ENCODE data around the gene ANK3.

The ANK3 gene

DNA sequence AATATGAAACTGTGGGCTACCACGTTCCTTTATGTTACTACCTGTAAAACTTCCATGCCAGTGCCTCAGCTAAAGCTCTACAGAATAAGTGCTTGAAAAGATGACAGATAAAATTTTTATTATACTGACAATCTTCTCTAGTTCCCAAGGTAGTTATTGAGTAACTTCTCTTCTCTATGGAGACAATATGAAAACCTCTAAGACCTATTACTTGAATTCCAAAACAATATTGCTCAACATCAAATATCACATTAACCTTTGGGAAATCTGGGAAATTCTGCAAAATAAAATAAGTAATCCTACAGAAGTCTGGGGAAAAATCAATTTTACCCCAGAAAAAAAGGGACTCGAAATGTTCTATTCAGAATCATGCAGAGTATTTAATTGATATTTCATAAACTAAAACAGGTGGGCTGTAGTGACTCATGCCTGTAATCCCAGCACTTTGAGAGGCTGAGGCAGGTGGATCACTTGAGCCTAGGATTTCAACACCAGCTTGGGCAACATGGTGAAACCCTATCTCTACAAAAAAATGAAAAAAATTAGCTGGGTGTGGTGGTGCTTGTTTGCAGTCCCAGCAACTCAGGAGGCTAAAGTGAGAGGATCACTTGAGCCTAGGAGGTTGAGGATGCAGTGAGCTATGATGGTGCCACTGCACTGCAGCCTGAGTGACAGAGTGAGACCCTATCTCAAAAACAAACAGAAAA is 23.8 kb upstream of the ANK3 start:
- no peak for DNase-seq (ENCODE audit: low read depth in 3 of 3)

DNA sequence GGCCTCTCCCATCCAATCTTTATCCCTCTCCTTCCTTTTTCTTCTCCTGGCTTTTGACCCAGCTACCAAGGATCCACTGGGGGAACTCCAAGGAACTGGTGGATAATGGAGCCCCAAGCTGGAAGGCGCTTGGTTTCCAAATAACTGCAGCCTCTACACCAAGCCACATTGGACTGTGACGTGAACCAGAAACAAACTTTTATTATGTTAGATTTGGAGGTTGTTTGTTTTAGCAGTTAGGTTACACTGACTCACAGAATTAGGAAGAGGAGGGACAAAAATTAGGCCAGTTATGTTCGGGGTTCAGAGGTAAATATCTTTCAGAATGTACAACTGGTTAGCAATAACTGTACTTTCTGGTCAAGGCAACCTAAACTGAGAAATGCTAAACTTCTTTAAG is 21.3 kb upstream of the ANK3 start:
- no peak for DNase-seq (ENCODE audit: low read depth in 3 of 3)

DNA sequence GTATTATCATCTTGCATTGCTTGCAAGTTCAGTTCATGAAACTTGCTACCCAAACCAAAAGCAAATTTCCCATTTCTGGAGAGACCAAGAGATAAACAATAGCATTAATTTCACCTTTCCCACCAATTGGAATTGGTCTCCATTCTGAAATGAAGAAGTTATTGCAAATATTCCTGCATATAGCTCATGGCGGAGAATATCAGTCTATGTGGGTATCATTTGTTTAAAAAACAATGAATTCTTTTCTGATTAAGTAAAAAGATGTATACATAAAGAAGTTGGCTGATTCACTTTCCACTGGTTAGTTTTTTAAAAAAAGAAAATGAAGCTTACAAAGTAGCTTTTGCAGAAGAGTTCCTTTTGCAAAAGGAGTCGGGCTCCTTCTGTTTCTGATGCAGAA is 19.5 kb upstream of the ANK3 start:
- no peak for DNase-seq (ENCODE audit: low read depth in 3 of 3)

- DNase-seq (ENCODE audit: low read depth in 3 of 3), result no peak
Measured at GRCh38 chr10:60406182-60406581, 16.5 kb upstream of the ANK3 start.

- DNase-seq (ENCODE audit: low read depth in 3 of 3), result no peak
Measured at GRCh38 chr10:60405172-60405571, 15.5 kb upstream of the ANK3 start.

DNA sequence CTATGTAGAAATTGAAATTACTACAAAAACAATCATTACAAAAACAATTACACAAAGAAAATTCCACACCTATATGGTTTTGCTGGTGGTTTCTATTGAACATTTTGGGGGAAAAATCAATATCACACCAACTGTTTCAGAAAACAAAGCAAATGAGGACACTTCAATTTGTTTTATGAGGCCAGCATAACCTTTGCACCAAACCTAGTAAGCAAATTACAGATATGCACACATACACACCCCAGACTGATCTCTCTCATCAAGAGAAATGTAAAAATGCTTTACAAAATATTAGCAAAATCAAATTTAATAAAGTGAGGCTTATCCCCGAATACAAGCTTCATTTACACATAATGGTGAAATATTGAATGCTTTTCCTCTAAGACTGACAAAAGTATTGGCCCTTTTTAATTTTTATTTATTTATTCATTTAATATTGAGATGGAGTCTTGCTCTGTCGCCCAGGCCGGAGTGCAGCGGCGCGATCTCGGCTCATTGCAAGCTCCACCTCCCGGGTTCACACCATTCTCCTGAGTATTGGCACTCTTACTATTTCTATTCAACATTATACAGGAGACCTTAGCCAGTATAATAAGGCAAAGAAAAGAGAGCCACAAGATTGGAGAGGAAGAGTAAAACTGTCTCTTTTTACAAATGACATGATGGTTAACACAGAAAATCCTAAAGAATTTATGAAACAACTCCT is 13.6 kb upstream of the ANK3 start:
- DNase-seq (ENCODE audit: low read depth in 3 of 3), result no peak

DNA sequence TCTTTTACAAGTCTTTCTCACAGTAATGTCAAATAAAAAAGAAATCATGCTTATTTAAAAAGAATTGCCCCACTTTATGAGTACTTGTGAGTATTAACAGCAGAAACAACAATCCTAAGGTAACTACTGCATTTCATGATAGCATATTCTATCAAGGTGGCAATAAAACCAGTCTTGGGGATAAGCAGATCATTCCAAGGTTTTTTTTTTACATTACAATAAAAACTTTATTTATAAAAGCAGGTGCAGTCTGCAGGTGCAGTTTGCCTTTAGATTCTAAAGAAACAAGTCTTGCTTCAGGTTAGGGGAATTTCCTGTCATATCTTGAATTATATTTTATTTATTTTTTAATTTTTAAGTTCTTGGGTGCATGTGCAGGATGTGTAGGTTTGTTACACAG is 10.7 kb upstream of the ANK3 start:
- DNase-seq (ENCODE audit: low read depth in 3 of 3), result no peak

DNA sequence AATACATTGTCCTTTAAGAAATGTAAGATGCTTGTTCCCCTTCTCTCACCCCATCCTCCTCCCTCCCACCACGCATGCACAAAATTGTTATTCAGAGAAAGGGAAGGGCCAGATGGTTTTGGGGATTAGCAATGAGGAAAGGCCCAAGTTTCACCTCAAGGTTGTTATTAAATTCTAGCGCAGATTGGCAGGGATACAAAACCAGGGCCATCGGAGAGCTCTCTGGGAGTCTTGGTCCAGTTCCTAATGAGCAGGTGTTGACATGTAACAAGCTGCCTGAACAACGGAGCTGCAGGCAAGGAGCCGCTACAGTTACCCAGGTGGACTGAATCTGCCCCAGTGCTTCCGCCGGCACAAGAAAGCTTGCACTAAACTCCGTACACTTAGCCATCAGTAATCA is 9.7 kb upstream of the ANK3 start:
- DNase-seq (ENCODE audit: low read depth in 3 of 3), result no peak

GRCh38 chr10:60397792-60398191 is 8.1 kb upstream of the ANK3 start:
- no peak for DNase-seq (ENCODE audit: low read depth in 3 of 3)

- DNase-seq (ENCODE audit: low read depth in 3 of 3), result no peak
Measured at GRCh38 chr10:60396766-60397165, 7.1 kb upstream of the ANK3 start.

GRCh38 chr10:60395711-60396110 is 6.0 kb upstream of the ANK3 start:
- DNase-seq (ENCODE audit: low read depth in 3 of 3), result no peak

DNA sequence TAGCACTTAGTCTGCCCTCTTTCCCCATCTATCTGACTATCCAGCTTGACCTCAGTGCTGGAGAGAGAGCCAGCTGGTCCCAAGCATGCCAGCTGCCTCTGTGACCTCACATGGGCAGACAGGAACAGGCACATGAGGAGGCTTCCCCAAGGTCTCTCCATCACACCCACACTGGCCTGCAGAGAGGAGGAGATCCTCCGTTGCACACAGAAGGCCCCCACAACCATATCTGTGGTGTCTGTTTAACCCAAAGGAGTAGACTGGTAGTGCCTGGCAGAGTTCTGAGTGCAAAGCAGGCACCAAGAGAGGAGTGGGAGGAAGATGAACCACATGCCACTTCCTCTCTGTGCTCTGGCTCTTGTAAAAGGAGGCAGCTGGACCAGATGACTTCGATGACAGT is 4.8 kb upstream of the ANK3 start:
- no peak for DNase-seq (ENCODE audit: low read depth in 3 of 3)

- DNase-seq (ENCODE audit: low read depth in 3 of 3), result no peak
Measured at GRCh38 chr10:60390224-60390626, 550 bp upstream of the ANK3 start.

GRCh38 chr10:60388709-60389301 is 870 bp downstream of the ANK3 start:
- no peak for DNase-seq (ENCODE audit: low read depth in 3 of 3)

- DNase-seq (ENCODE audit: low read depth in 3 of 3), result no peak
Measured at GRCh38 chr10:60388116-60388625, 1.5 kb downstream of the ANK3 start.

DNA sequence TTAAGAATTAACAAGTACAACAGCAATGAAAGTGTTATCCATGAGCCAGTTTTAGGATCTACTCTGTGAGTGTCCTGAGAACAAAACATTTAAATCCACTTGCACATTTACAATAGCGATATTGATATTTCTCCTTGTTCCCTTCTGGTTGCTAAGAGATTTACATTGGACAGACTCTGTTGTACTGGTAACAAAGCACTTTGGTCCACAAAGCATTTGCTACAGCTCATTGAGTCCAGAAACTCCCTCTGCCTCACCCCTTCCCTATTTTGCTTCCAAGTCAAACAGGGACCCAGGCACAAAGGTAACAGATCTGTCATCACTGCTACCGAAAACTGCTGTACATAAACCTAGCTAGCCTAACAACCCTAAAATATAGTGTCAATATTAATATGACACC is 2.1 kb downstream of the ANK3 start:
- no peak for DNase-seq (ENCODE audit: low read depth in 3 of 3)

DNA sequence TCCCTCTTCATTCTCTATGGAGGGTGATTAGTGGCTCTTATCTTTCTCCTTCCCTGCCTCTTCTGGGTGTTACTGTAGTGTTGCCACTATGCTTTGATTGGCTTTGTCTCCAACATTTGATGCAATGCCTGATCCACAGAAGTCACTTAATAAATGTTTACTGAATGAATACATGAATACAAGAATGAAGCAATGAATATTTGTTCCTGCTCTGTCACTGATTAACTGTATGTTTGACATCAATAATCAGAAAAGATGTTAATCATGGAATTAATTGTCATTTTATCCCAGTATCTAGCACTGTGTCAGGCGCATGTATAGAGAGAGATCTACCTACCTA is 4.3 kb downstream of the ANK3 start:
- no peak for DNase-seq (ENCODE audit: low read depth in 3 of 3)

- DNase-seq (ENCODE audit: low read depth in 3 of 3), result no peak
Measured at GRCh38 chr10:60384708-60385398, 4.8 kb downstream of the ANK3 start.

- DNase-seq (ENCODE audit: low read depth in 3 of 3), result no peak
Measured at GRCh38 chr10:60384011-60384410, 5.7 kb downstream of the ANK3 start.

GRCh38 chr10:60382946-60383681 is 6.6 kb downstream of the ANK3 start:
- DNase-seq (ENCODE audit: low read depth in 3 of 3), result no peak

DNA sequence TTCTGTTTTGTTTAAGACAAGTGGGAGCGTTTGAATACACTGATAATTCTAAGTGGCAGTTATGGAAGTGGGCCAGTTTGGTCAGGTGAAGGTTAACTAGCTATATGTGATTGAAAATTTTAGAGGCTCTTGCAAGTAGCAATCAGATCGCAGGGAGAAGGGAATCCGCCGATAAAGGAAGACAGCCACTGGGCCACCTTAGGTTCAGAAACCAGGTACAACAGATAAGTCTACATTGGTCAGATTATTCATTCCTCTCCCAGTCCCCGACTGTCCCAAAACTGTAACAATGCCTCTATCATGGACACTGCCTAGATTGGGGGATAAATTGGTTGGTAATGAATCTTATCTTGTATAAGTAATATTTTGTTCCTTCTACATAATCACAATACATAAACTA is 8.9 kb downstream of the ANK3 start:
- no peak for DNase-seq (ENCODE audit: low read depth in 3 of 3)

GRCh38 chr10:60377955-60378354 is 11.7 kb downstream of the ANK3 start:
- DNase-seq (ENCODE audit: low read depth in 3 of 3), result no peak
